NCI-H1092 treated with DMSO at 0.1 percent for 48 hours (cell line): ENCODE measurements around the gene GIMAP8.
"Not testable (repeated sequence)": the region's sequence is repeated elsewhere in the genome, so short reads cannot be mapped to it uniquely, and the experiment has no call there.

Experiments
- DNase-seq: peaks from one replicate; lab custom pipeline; 2025; lab: John Stamatoyannopoulos, UW

Gene GIMAP8

DNA sequence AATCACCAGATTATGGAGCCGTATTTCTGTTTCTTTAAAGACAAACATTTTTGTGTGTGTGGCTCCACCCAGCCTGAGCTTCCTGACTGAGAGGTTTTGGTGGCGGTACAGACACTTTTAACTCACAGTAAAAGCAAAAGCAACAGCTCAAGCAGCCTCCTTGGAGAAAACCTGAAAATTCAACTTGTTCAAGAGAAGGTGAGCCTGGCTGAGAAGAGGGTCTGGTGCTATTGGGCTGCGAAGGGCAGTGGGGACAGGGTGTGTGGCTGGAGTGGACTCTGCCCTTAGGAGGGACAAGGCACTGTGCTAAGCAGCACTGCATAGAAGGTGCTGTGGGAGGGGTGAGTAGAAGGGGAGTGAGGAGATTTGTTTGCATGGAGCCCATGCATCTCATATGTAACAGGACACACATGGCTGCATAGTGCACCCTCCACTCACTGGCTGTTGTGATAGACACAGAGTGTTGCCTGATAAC, 64.4 kb downstream of the GIMAP8 start, which contains the start of gene GIMAP7:
Gene GIMAP7, plus strand, starts transcription at position 125 of the 475 bp plus-strand sequence. CDS start 5,103 bp downstream, outside the sequence.
- no peak for DNase-seq

DNA sequence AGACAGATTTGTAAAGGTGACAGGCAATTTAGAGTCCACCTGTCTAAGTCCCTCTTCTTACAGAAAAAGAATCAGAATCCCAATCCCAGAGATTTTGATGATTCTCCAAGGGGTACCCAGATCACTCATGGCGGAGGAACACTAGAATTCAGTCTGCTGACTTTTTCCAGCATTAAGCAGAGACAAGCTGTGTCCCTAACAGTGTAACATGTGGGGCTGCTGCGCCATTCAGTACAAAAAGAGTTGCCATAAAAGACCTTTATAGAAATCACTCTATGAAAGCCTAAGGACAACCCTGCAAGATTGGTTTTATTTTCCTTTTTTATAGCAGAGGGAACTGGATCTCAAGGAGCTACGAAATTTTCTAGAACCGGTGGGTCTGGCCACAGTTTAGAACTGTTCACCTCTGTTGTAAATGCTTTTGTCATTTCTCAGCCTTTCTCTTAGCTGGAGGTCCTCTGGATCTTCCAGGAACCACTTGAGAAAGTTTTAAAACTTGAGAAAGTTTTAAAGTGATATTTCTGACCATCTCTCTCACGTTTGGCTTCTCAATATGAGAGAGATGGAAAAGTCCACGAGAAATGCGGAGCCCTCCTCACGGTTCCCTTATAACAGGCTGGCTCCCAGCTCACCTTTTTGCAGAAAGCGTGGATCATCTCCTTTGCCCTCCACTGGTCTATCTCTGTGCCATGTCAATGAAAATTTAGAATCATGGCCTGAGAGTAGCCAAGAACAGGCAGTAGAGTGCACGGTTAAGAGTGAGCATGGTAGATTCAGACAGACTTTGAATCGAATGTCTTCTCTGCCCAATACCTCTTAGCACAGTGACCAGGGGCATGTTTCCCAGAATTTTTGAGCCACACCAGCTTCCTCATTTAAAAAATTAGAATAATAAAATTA, 65.1 kb downstream of the GIMAP8 start:
- DNase-seq, result no peak

DNA sequence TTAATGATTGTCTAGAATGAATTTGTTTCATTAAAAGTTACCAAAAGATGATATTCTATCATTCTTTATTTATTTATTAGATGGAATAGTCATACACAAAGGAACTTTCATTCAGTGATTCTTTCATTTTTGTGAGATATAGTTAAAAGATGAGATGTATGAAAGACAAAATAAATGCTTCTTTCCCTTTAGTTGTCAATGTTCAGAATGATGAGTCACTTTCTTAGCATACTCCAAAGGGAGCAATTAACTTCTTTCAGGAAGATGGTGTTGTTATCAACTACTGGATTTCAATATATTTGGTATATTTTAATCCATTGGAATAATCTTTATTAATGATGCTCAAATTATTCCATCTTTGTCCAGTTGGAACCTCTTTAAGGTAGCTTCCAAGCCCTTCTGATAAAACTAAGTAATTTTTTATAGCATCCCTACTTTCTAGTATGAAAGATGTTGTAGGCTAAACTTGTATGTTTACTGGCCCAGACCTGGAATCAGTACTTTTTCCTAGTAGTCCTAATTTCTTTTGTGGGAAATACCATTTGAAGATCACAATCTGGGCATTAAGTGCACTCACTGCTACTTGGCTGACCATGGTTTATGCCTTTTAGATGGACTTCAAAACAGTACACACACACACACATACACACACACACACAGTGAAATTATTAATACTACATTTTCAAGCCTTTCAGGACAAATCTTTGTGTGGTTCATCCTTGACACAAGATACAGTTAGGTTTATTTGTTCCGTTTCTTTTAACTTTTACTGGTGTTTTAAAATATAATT, 66.7 kb downstream of the GIMAP8 start:
- DNase-seq, result no peak

GRCh38 chr7:150519310-150519709, 68.9 kb downstream of the GIMAP8 start:
- no peak for DNase-seq

DNA sequence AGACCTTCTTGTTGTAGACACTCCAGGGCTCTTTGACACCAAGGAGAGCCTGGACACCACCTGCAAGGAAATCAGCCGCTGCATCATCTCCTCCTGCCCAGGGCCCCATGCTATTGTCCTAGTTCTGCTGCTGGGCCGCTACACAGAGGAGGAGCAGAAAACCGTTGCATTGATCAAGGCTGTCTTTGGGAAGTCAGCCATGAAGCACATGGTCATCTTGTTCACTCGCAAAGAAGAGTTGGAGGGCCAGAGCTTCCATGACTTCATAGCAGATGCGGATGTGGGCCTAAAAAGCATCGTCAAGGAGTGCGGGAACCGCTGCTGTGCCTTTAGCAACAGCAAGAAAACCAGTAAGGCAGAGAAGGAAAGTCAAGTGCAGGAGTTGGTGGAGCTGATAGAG, 69.7 kb downstream of the GIMAP8 start:
- no peak for DNase-seq

- not testable (repeated sequence) for DNase-seq
Observed at GRCh38 chr7:150522931-150523330, 72.5 kb downstream of the GIMAP8 start.

DNA sequence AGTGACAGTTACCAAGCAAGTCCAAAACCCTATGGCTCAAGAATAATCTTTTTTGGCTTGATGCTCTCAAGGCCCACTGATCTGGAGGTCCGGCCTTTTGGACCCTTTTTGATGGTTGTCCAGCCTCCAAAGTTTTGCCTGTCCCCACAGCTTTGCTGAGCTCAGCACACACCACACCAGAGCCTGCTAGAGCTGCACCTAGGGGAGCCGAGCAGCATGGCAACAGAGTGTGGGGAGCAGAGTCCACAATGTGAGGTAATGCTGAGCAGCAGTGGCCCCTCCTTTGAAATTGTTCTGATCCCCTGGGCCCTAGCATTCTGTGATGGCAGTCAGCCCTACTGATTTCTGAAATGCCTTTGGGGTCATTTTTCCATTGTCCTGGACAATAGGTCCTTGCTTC, 73.6 kb downstream of the GIMAP8 start:
- DNase-seq, result no peak
